SK-N-SH (cell line): ENCODE measurements around the gene FNDC3B.
A peak's percentile ranks its signal among the peaks of the same experiment; 100 is the strongest.

Source experiments
- FOXM1 ChIP-seq: IDR thresholded peaks from 2 replicates; pipeline ENCODE4 v1.4.0; 2012; ENCODE audit warnings: low read depth, mild to moderate bottlenecking
- NFIC ChIP-seq: IDR thresholded peaks from 2 replicates; pipeline ENCODE4 v1.4.0; 2012; ENCODE audit warnings: borderline replicate concordance
- POLR2AphosphoS5 ChIP-seq: IDR thresholded peaks from 2 replicates; pipeline ENCODE4 v1.6.1; 2012; ENCODE audit warnings: low read depth, low read length
- RAD21 ChIP-seq: IDR thresholded peaks from 2 replicates; pipeline ENCODE4 v1.6.1; 2012; ENCODE audit warnings: mild to moderate bottlenecking, low read length
- RCOR1 ChIP-seq: fragments of 150-350 bp; IDR thresholded peaks from 2 replicates; pipeline ENCODE4 v1.6.1; 2017; ENCODE audit warnings: antibody characterized with exemption, low read length
- SIN3A ChIP-seq: IDR thresholded peaks from 2 replicates; pipeline ENCODE4 v1.6.1; 2012; ENCODE audit warnings: low read depth, mild to moderate bottlenecking, low read length, moderate library complexity, borderline replicate concordance
- TAF1 ChIP-seq: IDR thresholded peaks from 2 replicates; pipeline ENCODE4 v1.6.1; 2012; ENCODE audit warnings: low read depth, mild to moderate bottlenecking, low read length, moderate library complexity, borderline replicate concordance
- TF ChIP-seq, protein P1 (sequence below): IDR thresholded peaks from 2 replicates; pipeline ENCODE4 v1.4.0; 2012; ENCODE audit warnings: low read depth, borderline replicate concordance
- TF ChIP-seq, protein P2 (sequence below): fragments of 200-600 bp; sonication (generic); IDR thresholded peaks from 2 replicates; pipeline ENCODE4 v1.6.1; 2017; ENCODE audit warnings: antibody characterized with exemption, mild to moderate bottlenecking, moderate library complexity
- TF ChIP-seq, protein P3 (sequence below): IDR thresholded peaks from 2 replicates; pipeline ENCODE4 v1.6.1; 2012; ENCODE audit warnings: mild to moderate bottlenecking, low read depth, low read length, moderate library complexity
- TF ChIP-seq, protein P4 (sequence below): fragments of 150-350 bp; IDR thresholded peaks from 2 replicates; pipeline ENCODE4 v1.6.1; 2017; ENCODE audit warnings: antibody characterized with exemption, low read length, low read depth, borderline replicate concordance
- TF ChIP-seq, protein P5 (sequence below): IDR thresholded peaks from 2 replicates; pipeline ENCODE4; 2012

DNA sequence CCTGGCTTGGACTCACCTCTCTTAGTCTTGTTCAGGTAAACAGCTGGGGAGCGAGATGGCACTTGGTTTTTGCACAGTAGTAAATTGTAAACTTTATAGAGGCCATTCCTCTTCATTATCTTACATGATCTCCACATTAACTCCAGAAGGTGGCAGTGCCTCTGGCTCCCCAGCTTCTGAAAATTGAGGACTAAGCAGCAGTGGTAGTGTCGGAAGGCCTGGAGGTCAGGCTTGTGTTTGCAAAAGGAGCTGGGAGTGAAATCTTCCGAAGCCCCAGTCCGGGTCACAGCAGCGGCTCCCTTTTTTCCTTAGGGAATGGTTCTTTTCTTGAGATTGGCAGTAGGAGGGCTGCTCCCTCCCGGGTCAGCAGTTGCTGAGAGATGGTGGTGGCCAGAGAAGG, 85.7 kb downstream of the FNDC3B start:
- TF ChIP-seq, protein P1, sequence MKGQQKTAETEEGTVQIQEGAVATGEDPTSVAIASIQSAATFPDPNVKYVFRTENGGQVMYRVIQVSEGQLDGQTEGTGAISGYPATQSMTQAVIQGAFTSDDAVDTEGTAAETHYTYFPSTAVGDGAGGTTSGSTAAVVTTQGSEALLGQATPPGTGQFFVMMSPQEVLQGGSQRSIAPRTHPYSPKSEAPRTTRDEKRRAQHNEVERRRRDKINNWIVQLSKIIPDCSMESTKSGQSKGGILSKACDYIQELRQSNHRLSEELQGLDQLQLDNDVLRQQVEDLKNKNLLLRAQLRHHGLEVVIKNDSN = no peak
- TF ChIP-seq RCOR1 = no peak
- TF ChIP-seq, protein P2, sequence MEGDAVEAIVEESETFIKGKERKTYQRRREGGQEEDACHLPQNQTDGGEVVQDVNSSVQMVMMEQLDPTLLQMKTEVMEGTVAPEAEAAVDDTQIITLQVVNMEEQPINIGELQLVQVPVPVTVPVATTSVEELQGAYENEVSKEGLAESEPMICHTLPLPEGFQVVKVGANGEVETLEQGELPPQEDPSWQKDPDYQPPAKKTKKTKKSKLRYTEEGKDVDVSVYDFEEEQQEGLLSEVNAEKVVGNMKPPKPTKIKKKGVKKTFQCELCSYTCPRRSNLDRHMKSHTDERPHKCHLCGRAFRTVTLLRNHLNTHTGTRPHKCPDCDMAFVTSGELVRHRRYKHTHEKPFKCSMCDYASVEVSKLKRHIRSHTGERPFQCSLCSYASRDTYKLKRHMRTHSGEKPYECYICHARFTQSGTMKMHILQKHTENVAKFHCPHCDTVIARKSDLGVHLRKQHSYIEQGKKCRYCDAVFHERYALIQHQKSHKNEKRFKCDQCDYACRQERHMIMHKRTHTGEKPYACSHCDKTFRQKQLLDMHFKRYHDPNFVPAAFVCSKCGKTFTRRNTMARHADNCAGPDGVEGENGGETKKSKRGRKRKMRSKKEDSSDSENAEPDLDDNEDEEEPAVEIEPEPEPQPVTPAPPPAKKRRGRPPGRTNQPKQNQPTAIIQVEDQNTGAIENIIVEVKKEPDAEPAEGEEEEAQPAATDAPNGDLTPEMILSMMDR = no peak
- TF ChIP-seq POLR2AphosphoS5 = no peak
- TF ChIP-seq TAF1 = no peak
- no peak for TF ChIP-seq FOXM1
- TF ChIP-seq, protein P3, sequence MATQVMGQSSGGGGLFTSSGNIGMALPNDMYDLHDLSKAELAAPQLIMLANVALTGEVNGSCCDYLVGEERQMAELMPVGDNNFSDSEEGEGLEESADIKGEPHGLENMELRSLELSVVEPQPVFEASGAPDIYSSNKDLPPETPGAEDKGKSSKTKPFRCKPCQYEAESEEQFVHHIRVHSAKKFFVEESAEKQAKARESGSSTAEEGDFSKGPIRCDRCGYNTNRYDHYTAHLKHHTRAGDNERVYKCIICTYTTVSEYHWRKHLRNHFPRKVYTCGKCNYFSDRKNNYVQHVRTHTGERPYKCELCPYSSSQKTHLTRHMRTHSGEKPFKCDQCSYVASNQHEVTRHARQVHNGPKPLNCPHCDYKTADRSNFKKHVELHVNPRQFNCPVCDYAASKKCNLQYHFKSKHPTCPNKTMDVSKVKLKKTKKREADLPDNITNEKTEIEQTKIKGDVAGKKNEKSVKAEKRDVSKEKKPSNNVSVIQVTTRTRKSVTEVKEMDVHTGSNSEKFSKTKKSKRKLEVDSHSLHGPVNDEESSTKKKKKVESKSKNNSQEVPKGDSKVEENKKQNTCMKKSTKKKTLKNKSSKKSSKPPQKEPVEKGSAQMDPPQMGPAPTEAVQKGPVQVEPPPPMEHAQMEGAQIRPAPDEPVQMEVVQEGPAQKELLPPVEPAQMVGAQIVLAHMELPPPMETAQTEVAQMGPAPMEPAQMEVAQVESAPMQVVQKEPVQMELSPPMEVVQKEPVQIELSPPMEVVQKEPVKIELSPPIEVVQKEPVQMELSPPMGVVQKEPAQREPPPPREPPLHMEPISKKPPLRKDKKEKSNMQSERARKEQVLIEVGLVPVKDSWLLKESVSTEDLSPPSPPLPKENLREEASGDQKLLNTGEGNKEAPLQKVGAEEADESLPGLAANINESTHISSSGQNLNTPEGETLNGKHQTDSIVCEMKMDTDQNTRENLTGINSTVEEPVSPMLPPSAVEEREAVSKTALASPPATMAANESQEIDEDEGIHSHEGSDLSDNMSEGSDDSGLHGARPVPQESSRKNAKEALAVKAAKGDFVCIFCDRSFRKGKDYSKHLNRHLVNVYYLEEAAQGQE = no peak
- 0 out of 2 replicates have a peak, but pooled peaks have one; percentile 9 for TF ChIP-seq RAD21
- TF ChIP-seq NFIC = no peak
- TF ChIP-seq SIN3A = no peak
- TF ChIP-seq, protein P4, sequence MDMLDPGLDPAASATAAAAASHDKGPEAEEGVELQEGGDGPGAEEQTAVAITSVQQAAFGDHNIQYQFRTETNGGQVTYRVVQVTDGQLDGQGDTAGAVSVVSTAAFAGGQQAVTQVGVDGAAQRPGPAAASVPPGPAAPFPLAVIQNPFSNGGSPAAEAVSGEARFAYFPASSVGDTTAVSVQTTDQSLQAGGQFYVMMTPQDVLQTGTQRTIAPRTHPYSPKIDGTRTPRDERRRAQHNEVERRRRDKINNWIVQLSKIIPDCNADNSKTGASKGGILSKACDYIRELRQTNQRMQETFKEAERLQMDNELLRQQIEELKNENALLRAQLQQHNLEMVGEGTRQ = no peak
- TF ChIP-seq, protein P5, sequence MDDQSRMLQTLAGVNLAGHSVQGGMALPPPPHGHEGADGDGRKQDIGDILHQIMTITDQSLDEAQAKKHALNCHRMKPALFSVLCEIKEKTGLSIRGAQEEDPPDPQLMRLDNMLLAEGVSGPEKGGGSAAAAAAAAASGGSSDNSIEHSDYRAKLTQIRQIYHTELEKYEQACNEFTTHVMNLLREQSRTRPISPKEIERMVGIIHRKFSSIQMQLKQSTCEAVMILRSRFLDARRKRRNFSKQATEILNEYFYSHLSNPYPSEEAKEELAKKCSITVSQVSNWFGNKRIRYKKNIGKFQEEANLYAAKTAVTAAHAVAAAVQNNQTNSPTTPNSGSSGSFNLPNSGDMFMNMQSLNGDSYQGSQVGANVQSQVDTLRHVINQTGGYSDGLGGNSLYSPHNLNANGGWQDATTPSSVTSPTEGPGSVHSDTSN = no peak
